NCI-H2029 treated with DMSO at 0.1 percent for 48 hours (cell line): ENCODE data around the gene TMEM132A.

Experiments used
- DNase-seq: peaks from one replicate; lab custom pipeline; 2025; lab: John Stamatoyannopoulos, UW

TMEM132A gene

DNA sequence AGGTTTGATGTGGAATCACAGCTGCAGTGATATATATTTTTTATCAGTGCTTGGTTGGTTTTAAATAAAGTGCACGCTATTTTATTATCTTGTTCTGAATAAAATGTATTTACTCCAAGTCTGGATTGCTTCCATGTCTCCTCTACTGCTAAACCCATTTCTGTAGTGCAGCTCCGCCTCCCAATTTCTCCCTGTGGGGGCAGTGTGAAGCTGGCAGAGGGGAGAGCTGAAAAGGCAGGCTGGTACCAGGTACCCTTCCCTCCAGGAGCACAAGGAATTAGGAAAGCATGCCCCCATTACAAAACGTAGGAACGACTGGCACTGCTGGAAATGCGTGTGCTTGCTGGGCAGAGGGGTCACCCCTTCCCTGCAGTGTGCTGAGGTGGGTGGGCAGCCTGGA lies 934 bp upstream of the TMEM132A start:
- no peak for DNase-seq

DNA sequence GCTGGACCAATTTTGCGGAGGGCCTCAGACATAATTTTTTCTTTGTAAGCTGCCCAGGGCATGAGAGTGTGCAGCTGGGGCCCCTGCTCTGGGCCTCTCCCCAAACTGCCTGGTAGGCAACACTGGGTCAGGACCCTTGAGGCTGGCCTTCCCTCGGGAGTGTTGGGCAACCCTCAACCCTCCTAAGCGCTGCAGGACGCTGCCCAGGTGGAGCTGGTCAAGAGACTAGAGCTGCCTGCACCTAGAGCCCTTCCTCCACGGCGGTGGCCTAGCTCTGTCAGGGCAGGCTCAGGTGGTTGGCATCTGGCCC lies 505 bp upstream of the TMEM132A start:
- DNase-seq, result no peak

DNA sequence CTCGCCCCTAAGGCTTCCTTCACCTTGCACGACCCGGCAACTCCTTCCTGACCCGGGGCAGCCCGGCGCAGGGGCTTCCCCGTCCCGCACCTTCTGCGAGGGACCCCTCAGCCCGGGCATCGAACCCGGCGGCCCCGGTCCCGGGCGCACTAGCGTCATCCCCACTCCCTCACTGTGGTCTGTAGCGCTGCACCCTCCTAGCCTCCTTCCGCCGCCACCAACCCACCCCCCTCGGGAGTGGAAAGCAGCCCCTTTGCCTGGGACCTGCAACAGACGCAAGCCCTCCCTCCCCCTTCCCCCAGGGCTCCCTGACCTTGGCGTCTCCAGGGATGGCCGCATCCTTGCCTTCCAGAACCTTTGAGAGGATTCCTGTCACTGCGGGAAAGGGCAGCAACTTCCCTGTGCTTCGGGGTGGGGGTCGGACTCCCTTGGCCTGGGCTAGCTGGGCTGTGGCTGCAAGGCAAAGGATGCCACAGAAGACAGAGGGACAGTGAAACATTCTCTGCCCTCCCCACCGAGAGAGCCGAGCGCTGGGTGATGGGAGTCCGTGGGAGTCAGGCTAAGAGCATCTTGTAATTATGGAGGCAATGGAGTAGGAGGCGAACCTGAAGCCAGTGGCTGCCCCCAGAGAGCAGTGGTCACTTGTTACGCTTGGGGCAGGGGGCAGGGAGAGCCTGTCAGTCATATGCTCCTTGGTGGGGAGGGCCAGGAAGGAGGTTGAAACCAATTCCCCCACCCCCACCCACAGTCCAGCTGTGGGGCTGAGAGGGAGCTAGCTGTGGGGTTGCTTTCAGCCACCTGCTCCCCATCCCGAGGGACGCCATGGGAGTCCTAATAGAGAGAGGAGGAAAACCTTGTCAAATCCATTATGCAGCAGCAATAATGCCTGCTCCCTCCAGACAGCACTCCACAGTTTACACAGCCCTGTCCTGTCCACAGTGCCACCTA lies 920 bp downstream of the TMEM132A start:
- no peak for DNase-seq

DNA sequence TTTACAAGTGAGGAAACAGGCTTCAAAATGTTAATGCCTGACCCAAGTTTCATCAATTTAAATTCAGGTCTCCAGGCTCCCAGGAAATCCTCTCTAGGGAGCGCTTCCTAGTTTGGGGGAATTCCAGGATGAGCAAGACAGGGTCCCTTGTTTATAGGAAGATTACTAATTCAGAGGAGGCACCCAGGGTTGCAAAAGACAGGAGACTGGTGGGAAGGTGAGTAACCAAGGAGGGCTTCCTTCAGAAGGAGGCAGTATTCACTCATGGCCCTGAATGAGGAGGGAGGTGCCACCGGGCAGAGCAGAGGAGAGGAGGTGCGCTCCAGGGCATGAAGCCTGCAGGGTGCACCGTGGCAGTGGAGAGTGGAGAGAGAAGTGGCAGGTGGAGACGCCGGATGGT lies 1.6 kb downstream of the TMEM132A start:
- DNase-seq, result no peak

DNA sequence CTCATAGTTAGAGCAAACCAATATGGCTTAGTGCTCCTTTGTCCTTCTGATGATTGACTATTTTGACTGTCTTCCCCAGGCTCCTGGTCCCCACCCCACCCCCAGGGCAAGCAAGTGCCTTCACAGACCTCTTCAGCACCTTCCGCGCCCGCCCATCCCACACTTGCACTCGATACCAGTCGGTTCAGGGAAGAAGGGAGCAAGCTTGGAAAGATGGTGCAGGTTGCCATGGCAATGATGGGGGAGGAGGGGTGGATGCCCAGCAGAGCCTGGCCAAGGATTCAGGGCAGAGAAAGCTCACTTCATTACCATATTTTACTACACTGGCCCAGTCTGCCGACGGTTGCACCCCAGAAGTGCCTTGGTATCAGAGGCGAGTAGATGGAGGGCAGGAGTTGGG lies 2.2 kb downstream of the TMEM132A start:
- no peak for DNase-seq

DNA sequence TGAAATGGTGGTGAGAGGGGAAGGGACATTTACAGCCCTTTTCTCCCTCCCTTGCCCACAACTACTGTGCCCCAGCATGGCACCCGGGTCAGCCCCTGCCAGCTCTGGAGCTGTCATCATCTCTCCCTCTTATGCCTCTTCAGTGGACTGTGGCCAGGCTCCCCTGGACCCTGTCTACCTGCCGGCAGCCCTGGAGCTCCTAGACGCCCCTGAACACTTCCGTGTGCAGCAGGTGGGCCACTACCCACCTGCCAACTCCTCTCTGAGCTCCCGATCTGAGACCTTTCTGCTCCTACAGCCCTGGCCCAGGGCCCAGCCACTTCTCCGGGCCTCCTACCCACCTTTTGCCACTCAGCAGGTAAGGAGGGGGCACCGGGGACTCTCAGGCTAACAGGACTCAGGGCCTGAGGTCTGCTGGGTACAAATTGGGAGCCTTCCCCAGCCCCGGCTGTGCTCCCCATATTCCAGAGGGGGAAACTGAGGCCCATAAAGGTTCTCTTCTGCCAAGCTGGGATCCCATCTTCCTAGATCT lies 2.9 kb downstream of the TMEM132A start:
- DNase-seq, result no peak

DNA sequence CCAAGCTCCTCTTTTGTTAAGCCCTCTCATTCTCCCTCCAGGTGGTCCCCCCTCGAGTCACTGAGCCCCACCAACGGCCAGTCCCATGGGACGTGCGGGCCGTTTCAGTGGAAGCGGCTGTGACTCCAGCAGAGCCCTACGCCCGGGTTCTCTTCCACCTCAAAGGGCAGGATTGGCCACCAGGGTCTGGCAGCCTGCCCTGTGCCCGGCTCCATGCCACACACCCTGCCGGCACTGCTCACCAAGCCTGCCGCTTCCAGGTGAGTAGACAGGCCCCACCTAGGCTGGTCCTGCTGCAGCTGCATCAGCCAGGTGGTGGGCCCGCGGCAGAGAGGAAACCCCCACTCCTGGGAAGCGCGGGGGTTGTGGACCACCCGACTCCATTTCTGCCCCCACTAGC lies 3.3 kb downstream of the TMEM132A start:
- no peak for DNase-seq

DNA sequence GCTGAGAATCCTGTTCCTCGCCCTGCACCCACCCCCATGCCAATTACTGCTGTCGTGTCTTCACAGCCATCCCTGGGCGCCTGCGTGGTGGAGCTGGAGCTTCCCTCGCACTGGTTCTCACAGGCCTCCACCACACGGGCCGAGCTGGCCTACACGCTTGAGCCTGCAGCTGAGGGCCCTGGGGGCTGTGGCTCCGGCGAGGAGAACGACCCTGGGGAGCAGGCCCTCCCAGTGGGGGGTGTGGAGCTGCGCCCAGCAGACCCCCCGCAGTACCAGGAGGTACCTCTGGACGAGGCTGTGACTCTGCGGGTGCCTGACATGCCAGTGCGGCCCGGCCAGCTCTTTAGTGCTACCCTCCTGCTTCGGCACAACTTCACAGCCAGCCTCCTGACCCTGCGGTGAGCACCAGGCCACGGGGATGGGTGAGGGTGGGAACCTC lies 4.3 kb downstream of the TMEM132A start:
- DNase-seq, result no peak

DNA sequence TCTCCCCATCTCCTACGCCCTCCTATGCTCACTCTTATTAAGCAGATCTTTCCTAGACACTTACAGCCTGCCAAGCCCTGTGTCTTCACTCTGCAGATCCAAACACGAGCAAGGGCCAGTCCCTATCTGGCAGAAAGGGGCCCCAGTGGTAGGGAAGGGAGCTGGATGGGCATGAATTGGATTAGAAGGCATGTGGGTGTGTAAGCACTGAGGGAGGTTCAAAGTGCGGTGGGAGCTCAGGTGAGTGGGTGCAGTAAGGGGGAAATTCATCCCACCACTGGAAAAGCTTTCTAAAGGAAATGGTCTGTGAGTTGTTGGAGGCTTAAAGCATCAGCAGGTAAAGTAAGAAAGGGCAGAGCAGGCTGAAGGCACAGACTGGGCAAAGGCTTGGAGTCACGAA lies 5.5 kb downstream of the TMEM132A start:
- no peak for DNase-seq

DNA sequence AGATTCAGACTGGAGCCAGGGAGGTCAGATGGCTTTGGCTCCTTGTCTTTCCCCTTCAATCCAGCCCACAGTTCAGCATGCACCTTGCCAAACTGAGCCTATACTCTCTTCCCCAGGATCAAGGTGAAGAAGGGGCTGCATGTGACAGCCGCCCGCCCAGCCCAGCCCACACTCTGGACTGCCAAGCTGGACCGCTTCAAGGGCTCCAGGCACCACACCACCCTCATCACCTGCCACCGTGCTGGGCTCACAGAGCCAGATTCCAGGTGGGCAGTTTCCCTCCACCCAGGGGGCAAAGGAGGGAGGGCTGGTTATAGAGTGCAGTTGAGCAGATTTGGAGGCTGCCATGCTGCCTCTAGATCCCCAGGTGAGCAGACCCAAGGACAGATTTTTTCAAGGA lies 6.1 kb downstream of the TMEM132A start:
- DNase-seq, result no peak

DNA sequence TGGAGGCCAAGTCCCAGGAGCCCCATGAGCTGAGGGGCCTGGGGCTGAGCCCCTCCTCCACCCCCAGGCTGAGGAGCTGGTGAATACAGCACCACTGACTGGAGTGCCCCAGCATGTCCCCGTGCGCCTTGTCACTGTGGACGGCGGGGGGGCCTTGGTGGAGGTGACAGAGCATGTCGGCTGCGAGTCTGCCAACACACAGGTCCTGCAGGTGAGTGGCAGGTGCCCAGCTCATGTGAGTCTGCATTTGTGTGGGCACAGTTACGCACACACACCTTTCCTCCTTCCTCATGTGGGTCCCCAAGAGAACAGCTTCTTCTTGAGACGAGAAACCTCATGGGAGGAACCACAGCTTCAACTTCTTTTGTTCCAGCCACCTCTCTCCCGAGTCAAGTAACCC lies 7.7 kb downstream of the TMEM132A start:
- DNase-seq, result no peak

DNA sequence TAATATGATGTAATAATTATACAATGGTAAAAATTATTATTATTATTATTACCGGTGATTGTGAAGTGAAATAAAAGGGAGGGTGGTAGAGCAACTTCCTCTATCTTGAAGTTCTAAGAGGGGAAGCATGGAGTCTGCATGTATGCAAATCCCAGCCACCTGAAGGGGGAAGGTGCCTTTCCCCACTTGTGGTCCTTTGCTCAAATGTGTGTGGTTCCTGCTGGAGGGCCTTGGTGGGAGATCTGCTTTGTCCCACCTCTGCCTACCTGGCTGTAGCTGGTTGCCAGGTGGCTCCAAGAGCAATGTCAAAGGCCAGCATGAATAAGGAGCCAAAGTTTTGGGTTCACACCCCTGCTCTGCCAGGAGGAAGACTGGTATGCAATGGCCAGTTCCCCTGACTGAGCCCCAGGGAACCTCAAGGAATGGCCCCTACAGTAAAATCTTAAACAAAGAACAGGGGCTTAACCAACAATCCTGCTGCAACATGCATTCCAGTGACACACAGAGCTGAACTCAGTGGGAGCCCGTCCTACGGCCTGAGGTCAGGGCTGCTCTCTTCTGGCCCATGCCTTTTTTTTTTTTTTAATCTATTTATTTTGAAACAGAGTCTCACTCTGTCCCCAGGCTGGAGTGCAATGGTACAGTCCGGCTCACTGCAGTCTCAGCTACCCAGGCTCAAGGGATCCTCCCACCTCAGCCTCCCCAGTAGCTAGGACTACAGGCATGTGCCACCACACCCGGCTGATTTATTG lies 8.5 kb downstream of the TMEM132A start:
- no peak for DNase-seq

DNA sequence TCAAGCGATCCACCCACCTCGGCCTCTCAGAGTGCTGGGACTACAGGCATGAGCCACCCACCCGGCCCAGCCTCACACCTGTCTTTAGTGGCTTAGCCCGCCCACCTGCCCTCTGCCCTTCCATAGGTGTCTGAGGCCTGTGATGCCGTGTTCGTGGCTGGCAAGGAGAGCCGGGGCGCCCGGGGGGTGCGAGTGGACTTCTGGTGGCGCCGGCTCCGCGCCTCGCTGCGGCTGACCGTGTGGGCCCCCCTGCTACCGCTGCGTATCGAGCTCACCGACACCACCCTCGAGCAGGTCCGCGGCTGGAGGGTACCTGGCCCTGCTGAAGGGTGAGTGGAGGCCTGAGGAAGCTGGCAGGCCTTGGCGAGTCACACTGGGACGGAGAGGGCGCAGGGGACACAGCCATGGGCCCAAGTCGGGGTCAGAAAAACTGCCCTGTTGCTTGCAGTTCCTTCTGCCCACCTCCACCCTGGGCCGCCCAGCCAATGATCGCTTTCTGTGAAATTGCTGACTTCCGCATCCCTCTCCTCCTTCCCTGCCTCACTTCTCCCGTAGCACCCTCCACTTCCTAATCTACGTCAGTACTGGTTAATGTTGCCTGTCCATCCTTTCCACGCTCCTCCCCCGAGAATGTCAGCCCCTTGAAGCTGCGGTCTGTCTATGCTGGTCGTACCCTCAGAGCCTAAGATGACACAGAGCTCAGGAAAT lies 9.3 kb downstream of the TMEM132A start:
- DNase-seq, result no peak

DNA sequence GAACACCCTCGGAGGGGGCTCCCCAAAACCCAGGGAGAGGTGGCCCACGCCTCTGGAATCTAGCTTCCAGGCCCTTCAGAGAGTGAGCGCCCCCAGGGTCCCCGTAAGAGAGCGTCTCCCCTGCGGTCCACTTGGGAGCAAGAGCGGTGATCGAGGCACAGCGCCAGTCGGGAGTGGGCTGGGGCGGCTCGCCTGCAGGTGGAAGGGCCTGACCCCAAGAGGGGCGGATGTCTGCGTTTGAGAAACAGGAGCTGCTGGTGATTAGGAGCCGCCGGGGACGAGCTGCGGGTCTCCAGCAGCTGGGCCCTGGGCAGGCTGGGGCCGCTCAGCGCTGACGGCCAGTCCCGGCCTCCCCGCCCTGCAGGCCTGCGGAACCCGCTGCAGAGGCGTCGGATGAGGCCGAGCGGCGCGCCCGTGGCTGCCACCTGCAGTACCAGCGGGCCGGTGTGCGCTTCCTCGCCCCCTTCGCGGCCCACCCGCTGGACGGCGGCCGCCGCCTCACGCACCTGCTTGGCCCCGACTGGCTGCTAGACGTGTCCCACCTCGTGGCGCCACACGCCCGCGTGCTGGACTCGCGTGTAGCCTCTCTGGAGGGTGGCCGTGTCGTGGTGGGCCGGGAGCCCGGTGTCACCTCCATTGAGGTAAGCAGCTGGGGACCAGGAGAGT lies 10.0 kb downstream of the TMEM132A start:
- no peak for DNase-seq

DNA sequence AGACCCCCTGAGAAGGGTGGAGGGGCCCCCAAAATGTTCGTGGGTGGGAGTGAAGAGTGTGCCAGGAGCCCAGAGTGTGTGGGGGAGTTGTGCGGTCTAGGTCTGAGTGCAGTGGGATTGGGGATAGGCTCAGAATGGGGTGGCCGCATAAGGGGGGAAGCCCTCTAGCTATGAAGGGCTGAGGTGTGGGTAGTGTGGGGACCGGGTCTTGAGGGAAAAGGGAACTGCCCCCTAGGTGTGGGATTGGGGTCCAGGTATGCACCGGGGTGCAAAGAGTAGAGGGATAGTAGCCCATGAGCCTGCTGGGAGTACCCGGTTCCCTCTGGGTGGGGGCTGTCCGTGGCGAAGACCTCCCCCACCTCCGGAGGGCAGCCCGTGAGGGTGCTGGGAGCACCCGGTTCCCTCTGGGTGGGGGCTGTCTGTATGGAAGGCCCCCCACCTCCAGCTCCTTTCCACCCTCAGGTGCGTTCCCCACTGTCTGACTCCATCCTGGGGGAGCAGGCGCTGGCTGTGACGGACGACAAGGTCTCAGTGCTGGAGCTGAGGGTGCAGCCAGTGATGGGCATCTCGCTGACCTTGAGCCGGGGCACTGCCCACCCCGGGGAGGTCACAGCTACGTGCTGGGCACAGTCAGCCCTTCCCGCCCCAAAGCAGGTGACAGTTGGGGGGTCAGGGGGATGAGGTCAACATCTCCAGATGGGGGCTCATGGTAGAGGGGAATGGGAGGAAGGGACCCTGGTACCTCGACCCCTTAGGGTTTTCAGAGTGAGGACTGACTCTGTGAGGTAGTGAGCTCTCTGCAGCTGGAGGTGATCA lies 10.7 kb downstream of the TMEM132A start:
- DNase-seq, result no peak

DNA sequence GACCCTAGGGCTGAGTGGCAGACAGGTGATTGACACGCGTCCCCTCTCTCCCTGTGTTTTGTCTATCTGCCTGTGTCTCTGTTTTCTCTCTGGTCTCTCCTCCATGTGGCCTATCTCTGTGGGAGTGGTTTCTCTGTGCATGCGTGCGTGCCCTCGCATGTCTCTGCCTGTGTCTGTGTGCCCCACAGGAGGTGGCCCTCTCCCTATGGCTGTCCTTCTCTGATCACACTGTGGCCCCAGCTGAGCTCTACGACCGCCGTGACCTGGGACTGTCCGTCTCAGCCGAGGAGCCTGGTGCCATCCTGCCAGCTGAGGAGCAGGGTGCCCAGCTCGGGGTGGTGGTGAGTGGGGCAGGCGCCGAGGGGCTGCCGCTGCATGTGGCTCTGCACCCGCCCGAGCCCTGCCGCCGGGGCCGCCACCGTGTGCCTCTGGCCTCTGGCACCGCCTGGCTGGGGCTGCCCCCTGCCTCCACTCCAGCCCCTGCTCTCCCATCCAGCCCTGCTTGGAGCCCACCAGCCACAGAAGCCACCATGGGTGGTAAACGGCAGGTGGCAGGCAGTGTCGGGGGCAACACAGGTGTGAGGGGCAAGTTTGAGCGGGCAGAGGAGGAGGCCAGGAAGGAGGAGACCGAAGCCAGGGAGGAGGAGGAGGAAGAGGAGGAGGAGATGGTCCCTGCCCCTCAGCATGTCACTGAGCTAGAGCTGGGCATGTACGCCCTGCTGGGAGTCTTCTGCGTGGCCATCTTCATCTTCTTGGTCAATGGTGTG lies 11.6 kb downstream of the TMEM132A start:
- DNase-seq, result no peak

DNA sequence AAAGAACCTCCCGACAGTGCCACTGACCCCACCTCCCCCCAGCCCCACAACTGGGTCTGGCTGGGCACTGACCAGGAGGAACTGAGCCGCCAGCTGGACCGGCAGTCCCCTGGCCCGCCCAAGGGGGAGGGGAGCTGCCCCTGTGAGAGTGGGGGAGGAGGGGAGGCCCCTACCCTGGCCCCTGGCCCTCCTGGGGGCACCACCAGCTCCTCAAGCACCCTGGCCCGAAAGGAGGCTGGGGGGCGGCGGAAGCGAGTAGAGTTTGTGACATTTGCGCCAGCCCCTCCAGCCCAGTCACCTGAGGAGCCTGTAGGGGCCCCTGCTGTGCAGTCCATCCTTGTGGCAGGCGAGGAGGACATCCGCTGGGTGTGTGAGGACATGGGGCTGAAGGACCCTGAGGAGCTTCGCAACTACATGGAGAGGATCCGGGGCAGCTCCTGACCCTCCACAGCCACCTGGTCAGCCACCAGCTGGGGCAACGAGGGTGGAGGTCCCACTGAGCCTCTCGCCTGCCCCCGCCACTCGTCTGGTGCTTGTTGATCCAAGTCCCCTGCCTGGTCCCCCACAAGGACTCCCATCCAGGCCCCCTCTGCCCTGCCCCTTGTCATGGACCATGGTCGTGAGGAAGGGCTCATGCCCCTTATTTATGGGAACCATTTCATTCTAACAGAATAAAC lies 12.3 kb downstream of the TMEM132A start:
- DNase-seq, result no peak

DNA sequence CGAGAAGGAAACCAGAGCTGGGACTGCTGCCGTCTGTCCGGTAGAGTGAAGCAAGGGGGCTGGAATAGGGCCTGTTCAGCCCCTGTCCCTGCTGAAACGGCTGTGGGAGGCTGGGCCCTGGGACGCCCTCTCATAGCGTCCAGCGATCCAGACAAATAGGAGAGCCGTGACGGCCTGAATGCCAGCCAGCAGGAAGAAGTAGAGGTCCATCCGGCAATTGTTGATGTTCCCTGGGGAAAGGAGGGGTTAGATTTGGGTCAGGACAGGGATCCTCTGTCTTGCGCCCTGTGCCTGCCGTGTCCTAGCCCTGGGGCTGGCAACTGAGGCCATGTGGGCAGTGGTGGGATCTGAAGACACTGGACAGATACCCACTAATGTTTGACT lies 12.9 kb downstream of the TMEM132A start:
- DNase-seq, result no peak

DNA sequence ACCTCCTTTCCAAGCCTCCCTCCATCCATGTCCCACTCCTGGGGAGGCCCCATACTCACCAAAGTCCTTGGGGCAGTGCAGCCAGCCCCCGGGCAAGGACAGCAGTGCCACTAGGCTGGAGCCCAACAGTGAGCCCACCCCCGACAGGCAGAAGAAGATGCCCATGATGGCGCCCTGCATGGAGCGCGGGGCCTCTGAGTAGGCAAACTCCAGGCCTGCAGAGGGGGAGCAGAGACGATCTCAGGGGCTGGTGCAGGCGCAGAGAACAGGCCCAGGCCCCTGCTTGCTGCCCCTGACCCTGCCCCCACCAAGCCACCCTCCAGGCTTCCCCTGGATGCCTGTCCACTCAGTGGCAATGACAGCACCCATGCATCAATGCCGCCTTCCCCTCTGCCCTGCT lies 13.6 kb downstream of the TMEM132A start:
- no peak for DNase-seq

DNA sequence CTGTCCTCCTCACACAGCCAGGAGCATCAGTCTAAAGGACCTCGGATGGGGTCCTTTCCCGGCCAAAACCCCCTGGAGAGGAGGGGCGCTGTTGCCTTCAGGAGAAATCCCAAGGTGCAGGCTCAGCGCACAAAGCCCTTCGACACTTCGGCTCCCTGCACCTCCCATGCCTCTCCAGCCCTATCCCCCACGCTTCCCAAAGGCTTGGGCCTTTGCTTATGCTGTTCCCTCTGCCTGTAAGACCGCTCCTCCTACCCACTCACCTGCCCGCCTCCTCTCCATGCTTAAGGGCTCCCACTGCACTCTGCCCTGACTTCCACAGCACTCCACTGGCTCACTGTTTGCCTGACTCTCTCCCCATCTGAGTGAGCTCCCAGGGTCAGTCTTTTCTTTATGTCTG lies 14.2 kb downstream of the TMEM132A start:
- no peak for DNase-seq
